ENCODE data around the gene PARD3. TPM values are rescaled to one million over a fixed set of nuclear protein-coding genes. Genes with fewer than 3 reads are reported as not detected.

The PARD3 gene
- total and polyA plus RNA-seq, 2 experiments from 2014 or later = 47.2 to 59.7 TPM

GRCh38 chr10:34470307-34470706, 344.8 kb downstream of the PARD3 start:
- WGBS (ENCODE audit: low lambda C conversion rate, missing lambda C conversion rate) = 85% methylated on average over 5 of the region's 5 CpGs
- no peaks in the 10 kb centered on the region for H3K9me2 ChIP-seq (replicated peaks; ENCODE audit: insufficient read depth)
- no peak overlapping the region for H2AFZ ChIP-seq

GRCh38 chr10:34469446-34469845, 345.6 kb downstream of the PARD3 start:
- no peak for DNase-seq (ENCODE audit: low spot score)
- H3K4me2 ChIP-seq = no peak overlapping the region
- no peaks in the 10 kb centered on the region for H3K27me3 ChIP-seq
- no peaks in the 10 kb centered on the region for H4K20me1 ChIP-seq (ENCODE audit: insufficient read depth, poor library complexity, severe bottlenecking)
- H3K9me3 ChIP-seq (ENCODE audit: low read depth) = no peaks in the 10 kb centered on the region
- TF ChIP-seq EZH2phosphoT487 (IDR thresholded peaks at IDR 0.05; ENCODE audit: low read depth, severe bottlenecking, unreplicated experiment) (no peak), EZH2 (IDR thresholded peaks at IDR 0.05; ENCODE audit: borderline replicate concordance) (no peak), CTCF (IDR thresholded peaks at IDR 0.05; ENCODE audit: poor library complexity) (no peak)
- no peaks in the 10 kb centered on the region for H3K9me2 ChIP-seq (replicated peaks; ENCODE audit: insufficient read depth)
- no peaks in the 10 kb centered on the region for H3K4me1 ChIP-seq (ENCODE audit: insufficient read depth)
- H3K79me2 ChIP-seq = peaks cover 14% of the 10 kb centered on the region
- no peak overlapping the region for H3K4me3 ChIP-seq
- H3K27ac ChIP-seq = no peak overlapping the region
- H3K36me3 ChIP-seq (replicated peaks; ENCODE audit: insufficient read depth, low read depth) = no peaks in the 10 kb centered on the region
- 92% methylated on average over 2 of the region's 2 CpGs for WGBS (ENCODE audit: low lambda C conversion rate, missing lambda C conversion rate)
- H2AFZ ChIP-seq = no peak overlapping the region

More at GRCh38 chr10:34470307-34470706, 344.8 kb downstream of the PARD3 start:
- Histone ChIP-seq H3K27me3 (no peaks in the 10 kb centered on the region), H3K4me2 (peak overlapping the region; percentile 16), H3K36me3 (replicated peaks; ENCODE audit: insufficient read depth, low read depth) (no peaks in the 10 kb centered on the region), H3K4me1 (ENCODE audit: insufficient read depth) (peaks cover 6% of the 10 kb centered on the region), H3K79me2 (peaks cover 15% of the 10 kb centered on the region), H3K4me3 (no peak overlapping the region), H4K20me1 (ENCODE audit: insufficient read depth, poor library complexity, severe bottlenecking) (no peaks in the 10 kb centered on the region), H3K27ac (no peak overlapping the region), H3K9me3 (ENCODE audit: low read depth) (no peaks in the 10 kb centered on the region)
- no peak for DNase-seq (ENCODE audit: low spot score)
- TF ChIP-seq CTCF (IDR thresholded peaks at IDR 0.05; ENCODE audit: poor library complexity) (no peak), EZH2phosphoT487 (IDR thresholded peaks at IDR 0.05; ENCODE audit: low read depth, severe bottlenecking, unreplicated experiment) (no peak), EZH2 (IDR thresholded peaks at IDR 0.05; ENCODE audit: borderline replicate concordance) (no peak)

- no peak for TF ChIP-seq EZH2 (IDR thresholded peaks at IDR 0.05; ENCODE audit: borderline replicate concordance)
- TF ChIP-seq EZH2phosphoT487 (IDR thresholded peaks at IDR 0.05; ENCODE audit: low read depth, severe bottlenecking, unreplicated experiment) = no peak
- no peak for TF ChIP-seq CTCF (IDR thresholded peaks at IDR 0.05; ENCODE audit: poor library complexity)
- Histone ChIP-seq H3K9me2 (replicated peaks; ENCODE audit: insufficient read depth) (no peaks in the 10 kb centered on the region), H4K20me1 (ENCODE audit: insufficient read depth, poor library complexity, severe bottlenecking) (peaks cover 4% of the 10 kb centered on the region), H3K4me2 (no peak overlapping the region), H3K9me3 (ENCODE audit: low read depth) (no peaks in the 10 kb centered on the region), H3K4me1 (ENCODE audit: insufficient read depth) (no peaks in the 10 kb centered on the region), H3K27me3 (no peaks in the 10 kb centered on the region), H3K79me2 (peaks cover 10% of the 10 kb centered on the region), H3K27ac (no peak overlapping the region), H3K36me3 (replicated peaks; ENCODE audit: insufficient read depth, low read depth) (no peaks in the 10 kb centered on the region), H2AFZ (no peak overlapping the region), H3K4me3 (no peak overlapping the region)
- WGBS (ENCODE audit: low lambda C conversion rate, missing lambda C conversion rate) = 90% methylated on average over 2 of the region's 2 CpGs
- DNase-seq (ENCODE audit: low spot score) = no peak
Observed at GRCh38 chr10:34467902-34468301, 347.2 kb downstream of the PARD3 start.

GRCh38 chr10:34467364-34467763, 347.7 kb downstream of the PARD3 start:
- WGBS (ENCODE audit: low lambda C conversion rate, missing lambda C conversion rate) = 94% methylated on average over 3 of the region's 3 CpGs
- no peaks in the 10 kb centered on the region for H3K27me3 ChIP-seq
- H3K9me2 ChIP-seq (replicated peaks; ENCODE audit: insufficient read depth) = no peaks in the 10 kb centered on the region

More at GRCh38 chr10:34467364-34467763, 347.7 kb downstream of the PARD3 start:
- Histone ChIP-seq H3K4me2 (no peak overlapping the region), H3K79me2 (peaks cover 10% of the 10 kb centered on the region), H4K20me1 (ENCODE audit: insufficient read depth, poor library complexity, severe bottlenecking) (peaks cover 4% of the 10 kb centered on the region), H3K36me3 (replicated peaks; ENCODE audit: insufficient read depth, low read depth) (no peaks in the 10 kb centered on the region), H3K27ac (no peak overlapping the region), H2AFZ (no peak overlapping the region), H3K9me3 (ENCODE audit: low read depth) (no peaks in the 10 kb centered on the region), H3K4me3 (no peak overlapping the region), H3K4me1 (ENCODE audit: insufficient read depth) (no peaks in the 10 kb centered on the region)
- DNase-seq (ENCODE audit: low spot score) = no peak
- TF ChIP-seq EZH2 (IDR thresholded peaks at IDR 0.05; ENCODE audit: borderline replicate concordance) = no peak
- no peak for TF ChIP-seq EZH2phosphoT487 (IDR thresholded peaks at IDR 0.05; ENCODE audit: low read depth, severe bottlenecking, unreplicated experiment)
- TF ChIP-seq CTCF (IDR thresholded peaks at IDR 0.05; ENCODE audit: poor library complexity) = no peak
